ENCODE results near the gene C20orf204. TPM values are rescaled to one million over a fixed set of nuclear protein-coding genes. Genes with fewer than 3 reads are reported as not detected.
"Not testable (repeated sequence)": the region's sequence is repeated elsewhere in the genome, so short reads cannot be mapped to it uniquely, and the experiment has no call there.

Gene C20orf204
- total RNA-seq, 1 experiment from 2014 or later: 3.4 TPM

- H3K9me3 ChIP-seq (ENCODE audit: low read length): no peaks in the 10 kb centered on the region
- no peak overlapping the region for H3K9ac ChIP-seq (ENCODE audit: low read length)
- BruUV-seq (replicated peaks): no TSS peak
- CTCF ChIA-PET: no interaction called here
- POLR2A ChIA-PET (ENCODE audit: unreplicated experiment): no interaction called here
- no peak overlapping the region for H3K4me3 ChIP-seq (ENCODE audit: low read length)
- TF ChIP-seq EZH2 (IDR thresholded peaks at IDR 0.05; ENCODE audit: low read length, unreplicated experiment) (no peak), EZH2phosphoT487 (IDR thresholded peaks at IDR 0.05; ENCODE audit: borderline replicate concordance, low read length) (no peak)
- TF ChIP-seq, protein P1, sequence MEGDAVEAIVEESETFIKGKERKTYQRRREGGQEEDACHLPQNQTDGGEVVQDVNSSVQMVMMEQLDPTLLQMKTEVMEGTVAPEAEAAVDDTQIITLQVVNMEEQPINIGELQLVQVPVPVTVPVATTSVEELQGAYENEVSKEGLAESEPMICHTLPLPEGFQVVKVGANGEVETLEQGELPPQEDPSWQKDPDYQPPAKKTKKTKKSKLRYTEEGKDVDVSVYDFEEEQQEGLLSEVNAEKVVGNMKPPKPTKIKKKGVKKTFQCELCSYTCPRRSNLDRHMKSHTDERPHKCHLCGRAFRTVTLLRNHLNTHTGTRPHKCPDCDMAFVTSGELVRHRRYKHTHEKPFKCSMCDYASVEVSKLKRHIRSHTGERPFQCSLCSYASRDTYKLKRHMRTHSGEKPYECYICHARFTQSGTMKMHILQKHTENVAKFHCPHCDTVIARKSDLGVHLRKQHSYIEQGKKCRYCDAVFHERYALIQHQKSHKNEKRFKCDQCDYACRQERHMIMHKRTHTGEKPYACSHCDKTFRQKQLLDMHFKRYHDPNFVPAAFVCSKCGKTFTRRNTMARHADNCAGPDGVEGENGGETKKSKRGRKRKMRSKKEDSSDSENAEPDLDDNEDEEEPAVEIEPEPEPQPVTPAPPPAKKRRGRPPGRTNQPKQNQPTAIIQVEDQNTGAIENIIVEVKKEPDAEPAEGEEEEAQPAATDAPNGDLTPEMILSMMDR (conservative IDR thresholded peaks at IDR 0.05; ENCODE audit: low read depth, low read length): no peak
- intact Hi-C loops (cut with micrococcal nuclease): no loop called here
- no peak for ATAC-seq
- no peak overlapping the region for H2AFZ ChIP-seq (ENCODE audit: low read length)
- peaks cover 57% of the 10 kb centered on the region for H3K36me3 ChIP-seq (ENCODE audit: low read depth, low read length)
- no peaks in the 10 kb centered on the region for H3K27me3 ChIP-seq (ENCODE audit: low read length)
- peak overlapping the region; percentile 32; the same call in 1 of the 2 replicates for H3K27ac ChIP-seq (ENCODE audit: low read length)
- no peaks in the 10 kb centered on the region for H4K20me1 ChIP-seq (ENCODE audit: low read length)
- no peak overlapping the region for H3K4me2 ChIP-seq (ENCODE audit: low read length)
- H3K79me2 ChIP-seq (ENCODE audit: low read length): 0 out of 2 replicates have a peak, but pooled peaks cover 9% of the 10 kb centered on the region
- H3K9me2 ChIP-seq (replicated peaks; ENCODE audit: low read length): no peaks in the 10 kb centered on the region
- H3K4me1 ChIP-seq (ENCODE audit: insufficient read depth, low read length): no peaks in the 10 kb centered on the region
- no peaks in the 10 kb centered on the region for H3F3A ChIP-seq (ENCODE audit: low read length, unreplicated experiment)
- DNase-seq: no peak
Observed at GRCh38 chr20:64011366-64011779, 24.6 kb upstream of the C20orf204 start.

- H3K4me1 ChIP-seq (ENCODE audit: insufficient read depth, low read length); H4K20me1 ChIP-seq (ENCODE audit: low read length); H3F3A ChIP-seq (ENCODE audit: low read length, unreplicated experiment); H3K79me2 ChIP-seq (ENCODE audit: low read length); POLR2A ChIA-PET (ENCODE audit: unreplicated experiment); intact Hi-C loops (cut with micrococcal nuclease); DNase-seq; H3K27ac ChIP-seq (ENCODE audit: low read length); H3K9me3 ChIP-seq (ENCODE audit: low read length); ATAC-seq; H2AFZ ChIP-seq (ENCODE audit: low read length); H3K4me3 ChIP-seq (ENCODE audit: low read length); H3K9me2 ChIP-seq (replicated peaks; ENCODE audit: low read length); H3K4me2 ChIP-seq (ENCODE audit: low read length); H3K27me3 ChIP-seq (ENCODE audit: low read length); H3K9ac ChIP-seq (ENCODE audit: low read length); BruUV-seq (replicated peaks); CTCF ChIA-PET: not testable (repeated sequence)
- peaks cover 54% of the 10 kb centered on the region for H3K36me3 ChIP-seq (ENCODE audit: low read depth, low read length)
Observed at GRCh38 chr20:64012385-64013154, 23.4 kb upstream of the C20orf204 start.

DNA sequence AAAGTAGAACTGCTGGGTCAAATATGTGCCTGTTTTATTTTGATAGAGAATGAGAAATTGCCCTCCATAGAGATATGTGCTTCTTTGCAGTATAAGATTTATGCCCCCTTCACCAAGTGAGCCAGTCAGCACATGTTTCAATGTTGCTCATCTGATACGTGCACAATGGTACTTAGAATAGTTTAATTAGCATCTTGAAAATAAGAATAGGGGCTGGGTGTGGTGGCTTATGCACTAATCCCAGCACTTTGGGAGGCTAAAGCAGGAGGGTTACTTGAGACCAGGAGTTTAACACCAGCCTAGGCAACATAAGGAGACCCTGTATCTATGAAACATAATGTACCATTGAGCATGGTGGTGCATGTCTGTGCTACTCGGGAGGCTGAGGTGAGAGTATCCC lies 20.3 kb upstream of the C20orf204 start:
- intact Hi-C loops (cut with micrococcal nuclease): no loop called here
- Histone ChIP-seq H3K9me2 (replicated peaks; ENCODE audit: low read length) (no peaks in the 10 kb centered on the region), H2AFZ (ENCODE audit: low read length) (no peak overlapping the region), H3K36me3 (ENCODE audit: low read depth, low read length) (peaks cover 38% of the 10 kb centered on the region), H3K4me1 (ENCODE audit: insufficient read depth, low read length) (no peaks in the 10 kb centered on the region), H3K4me3 (ENCODE audit: low read length) (no peak overlapping the region), H3F3A (ENCODE audit: low read length, unreplicated experiment) (no peaks in the 10 kb centered on the region), H3K27ac (ENCODE audit: low read length) (no peak overlapping the region), H3K9ac (ENCODE audit: low read length) (no peak overlapping the region), H4K20me1 (ENCODE audit: low read length) (no peaks in the 10 kb centered on the region), H3K4me2 (ENCODE audit: low read length) (no peak overlapping the region), H3K27me3 (ENCODE audit: low read length) (no peaks in the 10 kb centered on the region), H3K9me3 (ENCODE audit: low read length) (no peaks in the 10 kb centered on the region), H3K79me2 (ENCODE audit: low read length) (no peaks in the 10 kb centered on the region)
- DNase-seq: no peak
- no peak for ATAC-seq
- BruUV-seq (replicated peaks): no TSS peak
- TF ChIP-seq EZH2phosphoT487 (IDR thresholded peaks at IDR 0.05; ENCODE audit: borderline replicate concordance, low read length): no peak
- no peak for TF ChIP-seq EZH2 (IDR thresholded peaks at IDR 0.05; ENCODE audit: low read length, unreplicated experiment)
- TF ChIP-seq, protein P1 (conservative IDR thresholded peaks at IDR 0.05; ENCODE audit: low read depth, low read length): no peak
- ChIA-PET POLR2A (ENCODE audit: unreplicated experiment) (no interaction called here), CTCF (no interaction called here)

Measured in PC-3 (cell line).